HG02759 (cell line): ENCODE measurements around the gene TNIK.

Experiments
- ATAC-seq: cut with Tn5 transposase; IDR thresholded peaks from one replicate; pipeline ENCODE4 v1.9.1; 2021; ENCODE audit warnings: mild to moderate bottlenecking, moderate library complexity; ENCODE audit not compliant: unreplicated experiment

The TNIK gene

DNA sequence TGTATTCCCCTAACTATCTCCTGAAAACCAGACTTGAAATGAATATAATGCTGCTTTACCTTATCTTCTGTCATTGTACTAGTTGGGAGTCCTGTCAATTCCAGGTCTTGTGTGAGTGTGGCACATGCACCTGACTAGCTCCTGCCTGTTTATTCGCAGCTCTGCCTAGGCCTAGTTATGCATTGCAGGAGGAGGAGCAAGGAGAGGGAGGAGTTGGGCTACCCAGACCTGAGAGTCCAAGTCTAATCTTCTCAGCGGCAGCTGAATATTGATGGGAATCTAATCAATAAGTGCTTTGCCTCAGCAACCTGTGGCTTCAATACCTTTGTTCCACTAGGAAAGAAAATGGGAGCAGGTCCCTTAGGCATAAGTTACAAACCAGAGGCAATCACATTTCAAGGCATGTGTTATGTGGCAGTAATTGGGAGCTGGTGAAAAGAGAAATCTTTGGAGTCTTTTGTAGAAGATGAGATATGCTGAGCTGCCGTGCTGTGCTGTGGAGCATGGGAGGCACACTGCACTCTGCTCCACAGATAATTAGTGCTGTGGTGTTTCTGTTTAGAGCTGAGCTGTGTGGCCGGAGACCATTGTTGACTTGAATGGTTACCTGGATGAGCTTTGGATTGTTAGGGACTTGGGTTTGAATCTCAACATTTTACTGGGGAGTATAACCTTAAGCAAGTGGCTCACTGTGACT lies 433.5 kb downstream of the TNIK start, which contains the start of gene SLC2A2:
SLC2A2 (minus strand) TSS at position 124 of the 697 bp plus-strand sequence; CDS start at position 74, 50 bp downstream.
- ATAC-seq = no peak

DNA sequence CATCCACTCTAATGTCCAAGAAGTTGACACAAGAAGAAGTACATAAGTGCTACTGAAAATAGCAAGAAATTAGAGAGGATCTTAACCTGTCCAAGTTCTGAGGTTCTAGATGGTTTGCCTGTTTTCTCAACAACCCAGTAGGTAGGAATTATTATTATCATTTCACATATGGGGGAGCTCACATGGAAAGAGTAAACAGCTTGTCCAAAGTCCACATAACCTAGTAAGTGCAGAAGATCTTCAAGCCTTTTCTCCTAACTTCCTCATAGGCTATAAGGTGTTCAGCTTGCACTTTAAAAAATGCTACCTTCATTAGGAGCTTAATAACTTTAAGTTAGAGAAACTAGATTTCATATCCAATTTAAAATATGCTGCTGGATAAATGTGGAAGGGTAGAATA lies 436.6 kb downstream of the TNIK start:
- no peak for ATAC-seq

DNA sequence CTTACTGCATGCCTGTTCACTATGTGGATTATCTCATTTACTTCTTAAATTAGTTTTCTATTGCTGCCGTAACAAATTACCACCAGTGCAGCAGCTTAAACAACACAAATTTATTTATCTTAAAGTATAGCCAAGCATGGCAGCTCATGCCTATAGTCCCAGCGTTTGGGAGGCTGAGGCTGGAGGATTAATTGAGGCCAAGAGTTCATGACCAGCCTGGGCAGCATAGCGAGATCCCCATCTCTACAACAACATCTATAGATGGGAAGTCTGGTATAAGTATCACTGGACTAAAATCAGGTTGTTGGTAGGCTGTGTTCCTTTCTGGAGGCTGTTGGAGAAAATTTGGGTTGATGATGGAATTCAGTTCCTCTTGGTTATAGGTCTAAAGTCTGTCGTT lies 438.8 kb downstream of the TNIK start:
- no peak for ATAC-seq

DNA sequence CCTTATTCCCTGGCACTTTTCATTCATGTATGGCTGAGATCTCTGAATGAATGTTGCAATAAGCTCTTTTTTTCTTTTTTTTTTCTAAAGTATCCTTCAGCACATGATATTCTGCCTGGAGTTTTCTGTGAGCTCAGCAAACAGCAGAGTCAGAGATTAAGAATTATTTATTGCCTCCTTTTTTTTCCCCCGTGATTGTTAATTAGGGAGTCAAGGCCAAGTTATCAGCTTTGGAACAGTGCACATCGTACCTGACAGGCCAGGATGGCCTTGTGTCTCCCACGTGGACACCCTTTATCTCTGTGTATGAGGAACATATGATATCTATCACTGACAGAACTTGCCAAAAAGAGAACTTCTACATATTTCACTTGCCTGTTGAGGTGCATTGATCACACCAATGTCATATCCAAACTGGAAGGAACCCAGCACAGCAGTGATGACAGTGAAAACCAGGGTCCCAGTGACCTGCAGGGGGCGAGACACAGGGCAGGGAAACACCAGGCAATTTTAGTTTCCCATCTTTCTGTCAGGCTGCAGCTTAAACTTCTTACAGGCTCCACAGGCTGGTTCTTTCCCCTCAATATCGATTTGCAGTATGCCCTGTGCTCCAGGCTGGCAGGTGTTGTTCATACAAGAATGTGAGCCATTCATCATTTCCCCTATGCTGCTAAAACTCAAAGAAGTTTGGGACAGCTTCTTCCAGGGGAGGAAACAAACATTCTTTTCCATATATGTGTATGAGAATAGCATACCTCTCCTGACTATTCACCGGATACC lies 441.9 kb downstream of the TNIK start:
- ATAC-seq = no peak

GRCh38 chr3:171013822-171014748 lies 446.1 kb downstream of the TNIK start:
- ATAC-seq = no peak

GRCh38 chr3:171011873-171012336 lies 448.3 kb downstream of the TNIK start:
- no peak for ATAC-seq
